ENCODE results near the gene ZNF668.

The ZNF668 gene

GRCh38 chr16:31081428-31082351, 7.7 kb upstream of the ZNF668 start:
- no peak for FAIRE-seq

GRCh38 chr16:31080756-31081419, 6.8 kb upstream of the ZNF668 start:
- FAIRE-seq = no peak

GRCh38 chr16:31080035-31080629, 6.1 kb upstream of the ZNF668 start:
- FAIRE-seq = no peak

GRCh38 chr16:31079342-31079944, 5.4 kb upstream of the ZNF668 start:
- FAIRE-seq = no peak

GRCh38 chr16:31078597-31079341, 4.7 kb upstream of the ZNF668 start:
- no peak for FAIRE-seq

GRCh38 chr16:31077592-31078396, 3.8 kb upstream of the ZNF668 start:
- FAIRE-seq = no peak

GRCh38 chr16:31077024-31077423, 3.0 kb upstream of the ZNF668 start:
- FAIRE-seq = no peak

GRCh38 chr16:31076319-31076718, 2.3 kb upstream of the ZNF668 start:
- no peak for FAIRE-seq

GRCh38 chr16:31074814-31075183, 759 bp upstream of the ZNF668 start:
- FAIRE-seq = no peak

GRCh38 chr16:31073142-31073969, 684 bp downstream of the ZNF668 start:
- FAIRE-seq = no peak

GRCh38 chr16:31072540-31073141, 1.4 kb downstream of the ZNF668 start:
- no peak for FAIRE-seq

GRCh38 chr16:31071861-31072260, 2.2 kb downstream of the ZNF668 start:
- no peak for FAIRE-seq

- FAIRE-seq = no peak
Observed at GRCh38 chr16:31067342-31067741, 6.7 kb downstream of the ZNF668 start.

GRCh38 chr16:31064882-31065461, 9.1 kb downstream of the ZNF668 start:
- no peak for FAIRE-seq

- no peak for FAIRE-seq
Observed at GRCh38 chr16:31063843-31064611, 10.0 kb downstream of the ZNF668 start.

GRCh38 chr16:31063495-31063842, 10.6 kb downstream of the ZNF668 start:
- FAIRE-seq = no peak

GRCh38 chr16:31061813-31062440, 12.1 kb downstream of the ZNF668 start:
- no peak for FAIRE-seq

GRCh38 chr16:31061126-31061812, 12.8 kb downstream of the ZNF668 start:
- no peak for FAIRE-seq

Measured in G401.6 (cell line).